MM.1S (cell line): ENCODE results near the gene SLC35F3.

Experiments used
- DNase-seq: peaks from one replicate; pipeline ENCODE4 v3.0.0-alpha.2; 2015
- H2AFZ ChIP-seq: fragments of 300-600 bp; sonication (generic); 2 replicates; pipeline ENCODE4 v1.6.0; 2016; ENCODE audit warnings: antibody characterized with exemption, low read length
- H3F3A ChIP-seq: fragments of 300-600 bp; sonication (generic); 2 replicates; pipeline ENCODE4 v1.6.1; 2016; ENCODE audit warnings: mild to moderate bottlenecking, antibody characterized with exemption, low read length, moderate library complexity, mixed read lengths; ENCODE audit not compliant: insufficient read depth
- H3K27ac ChIP-seq: fragments of 300-600 bp; sonication (generic); 2 replicates; pipeline ENCODE4 v1.5.1; 2016; ENCODE audit warnings: mild to moderate bottlenecking, low read length
- H3K27me3 ChIP-seq: fragments of 300-600 bp; sonication (generic); replicated peaks from 2 replicates; pipeline ENCODE4 v1.6.0; 2016; ENCODE audit warnings: low read length; ENCODE audit not compliant: insufficient read depth
- H3K36me3 ChIP-seq: fragments of 300-600 bp; sonication (generic); replicated peaks from 2 replicates; pipeline ENCODE4 v1.6.1; 2016; ENCODE audit warnings: mild to moderate bottlenecking, low read length, mixed read lengths; ENCODE audit not compliant: insufficient read depth
- H3K4me1 ChIP-seq: fragments of 300-600 bp; sonication (generic); 2 replicates; pipeline ENCODE4 v1.6.1; 2016; ENCODE audit warnings: low read length, mixed read lengths
- H3K4me2 ChIP-seq: fragments of 300-600 bp; sonication (generic); 2 replicates; pipeline ENCODE4 v1.6.0; 2016; ENCODE audit warnings: low read depth, low read length
- H3K4me3 ChIP-seq: fragments of 300-600 bp; sonication (generic); 2 replicates; pipeline ENCODE4 v1.5.1; 2016; ENCODE audit warnings: low read length, mixed read lengths
- H3K79me2 ChIP-seq: fragments of 300-600 bp; sonication (generic); 2 replicates; pipeline ENCODE4 v1.6.1; 2016; ENCODE audit warnings: mixed run types, low read length, mixed read lengths
- H3K9ac ChIP-seq: fragments of 300-600 bp; sonication (generic); 2 replicates; pipeline ENCODE4 v1.6.1; 2016; ENCODE audit warnings: low read length, mixed read lengths
- H3K9me2 ChIP-seq: fragments of 300-600 bp; sonication (generic); replicated peaks from 2 replicates; pipeline ENCODE4 v1.6.1; 2016; ENCODE audit warnings: mild to moderate bottlenecking, low read length, mixed read lengths; ENCODE audit not compliant: insufficient read depth
- H3K9me3 ChIP-seq: fragments of 300-600 bp; sonication (generic); replicated peaks from 2 replicates; pipeline ENCODE4 v1.6.1; 2016; ENCODE audit warnings: mild to moderate bottlenecking, low read length, mixed read lengths; ENCODE audit not compliant: insufficient read depth
- H4K20me1 ChIP-seq: fragments of 300-600 bp; sonication (generic); 2 replicates; pipeline ENCODE4 v1.6.1; 2016; ENCODE audit warnings: mild to moderate bottlenecking, low read length, moderate library complexity, mixed read lengths; ENCODE audit not compliant: insufficient read depth
- EZH2 ChIP-seq: fragments of 300-600 bp; sonication (generic); optimal IDR thresholded peaks from 2 replicates; pipeline ENCODE3; 2017; ENCODE audit warnings: low read depth, mild to moderate bottlenecking, antibody characterized with exemption, low read length, mixed read lengths
- EZH2phosphoT487 ChIP-seq: fragments of 300-600 bp; sonication (generic); IDR thresholded peaks from 2 replicates; pipeline ENCODE4 v1.6.1; 2018; ENCODE audit warnings: antibody characterized with exemption, low read length
- TF ChIP-seq, protein P1 (sequence below): fragments of 300-600 bp; sonication (generic); IDR thresholded peaks from 2 replicates; pipeline ENCODE4 v1.5.1; 2016; ENCODE audit warnings: antibody characterized with exemption, low read length, mixed read lengths

The SLC35F3 gene

DNA sequence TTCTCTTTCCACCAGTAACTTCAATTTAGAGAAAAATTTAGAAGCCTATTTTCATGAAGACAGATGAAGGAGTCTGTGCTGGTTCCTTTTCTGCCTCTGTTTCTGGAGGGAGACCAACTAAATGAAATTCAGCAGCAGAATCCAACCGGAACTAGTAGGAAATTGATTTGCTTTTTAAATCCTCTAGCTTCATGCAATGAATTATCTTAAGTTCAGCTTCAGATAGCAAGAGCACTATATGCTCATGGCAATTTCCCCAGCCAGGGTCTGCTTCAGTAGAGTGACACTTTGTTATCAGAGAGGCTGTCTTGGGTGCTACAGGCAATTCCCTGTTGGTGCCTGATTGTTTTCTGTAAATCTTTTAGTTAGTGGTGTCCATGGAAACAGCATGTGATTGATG is 189.7 kb downstream of the SLC35F3 start:
- H3K4me2 ChIP-seq: no peak overlapping the region
- no peaks in the 10 kb centered on the region for H3K9me3 ChIP-seq
- H3K9me2 ChIP-seq: no peaks in the 10 kb centered on the region
- H3K27ac ChIP-seq: no peak overlapping the region
- TF ChIP-seq EZH2phosphoT487 (no peak), EZH2 (no peak)
- TF ChIP-seq, protein P1, sequence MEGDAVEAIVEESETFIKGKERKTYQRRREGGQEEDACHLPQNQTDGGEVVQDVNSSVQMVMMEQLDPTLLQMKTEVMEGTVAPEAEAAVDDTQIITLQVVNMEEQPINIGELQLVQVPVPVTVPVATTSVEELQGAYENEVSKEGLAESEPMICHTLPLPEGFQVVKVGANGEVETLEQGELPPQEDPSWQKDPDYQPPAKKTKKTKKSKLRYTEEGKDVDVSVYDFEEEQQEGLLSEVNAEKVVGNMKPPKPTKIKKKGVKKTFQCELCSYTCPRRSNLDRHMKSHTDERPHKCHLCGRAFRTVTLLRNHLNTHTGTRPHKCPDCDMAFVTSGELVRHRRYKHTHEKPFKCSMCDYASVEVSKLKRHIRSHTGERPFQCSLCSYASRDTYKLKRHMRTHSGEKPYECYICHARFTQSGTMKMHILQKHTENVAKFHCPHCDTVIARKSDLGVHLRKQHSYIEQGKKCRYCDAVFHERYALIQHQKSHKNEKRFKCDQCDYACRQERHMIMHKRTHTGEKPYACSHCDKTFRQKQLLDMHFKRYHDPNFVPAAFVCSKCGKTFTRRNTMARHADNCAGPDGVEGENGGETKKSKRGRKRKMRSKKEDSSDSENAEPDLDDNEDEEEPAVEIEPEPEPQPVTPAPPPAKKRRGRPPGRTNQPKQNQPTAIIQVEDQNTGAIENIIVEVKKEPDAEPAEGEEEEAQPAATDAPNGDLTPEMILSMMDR: no peak
- no peaks in the 10 kb centered on the region for H3K4me1 ChIP-seq
- no peaks in the 10 kb centered on the region for H3K36me3 ChIP-seq
- no peak for DNase-seq
- H3K27me3 ChIP-seq: no peaks in the 10 kb centered on the region
- no peak overlapping the region for H3K4me3 ChIP-seq
- H4K20me1 ChIP-seq: no peaks in the 10 kb centered on the region
- no peak overlapping the region for H3K9ac ChIP-seq
- H2AFZ ChIP-seq: no peak overlapping the region
- no peaks in the 10 kb centered on the region for H3K79me2 ChIP-seq
- H3F3A ChIP-seq: no peaks in the 10 kb centered on the region

DNA sequence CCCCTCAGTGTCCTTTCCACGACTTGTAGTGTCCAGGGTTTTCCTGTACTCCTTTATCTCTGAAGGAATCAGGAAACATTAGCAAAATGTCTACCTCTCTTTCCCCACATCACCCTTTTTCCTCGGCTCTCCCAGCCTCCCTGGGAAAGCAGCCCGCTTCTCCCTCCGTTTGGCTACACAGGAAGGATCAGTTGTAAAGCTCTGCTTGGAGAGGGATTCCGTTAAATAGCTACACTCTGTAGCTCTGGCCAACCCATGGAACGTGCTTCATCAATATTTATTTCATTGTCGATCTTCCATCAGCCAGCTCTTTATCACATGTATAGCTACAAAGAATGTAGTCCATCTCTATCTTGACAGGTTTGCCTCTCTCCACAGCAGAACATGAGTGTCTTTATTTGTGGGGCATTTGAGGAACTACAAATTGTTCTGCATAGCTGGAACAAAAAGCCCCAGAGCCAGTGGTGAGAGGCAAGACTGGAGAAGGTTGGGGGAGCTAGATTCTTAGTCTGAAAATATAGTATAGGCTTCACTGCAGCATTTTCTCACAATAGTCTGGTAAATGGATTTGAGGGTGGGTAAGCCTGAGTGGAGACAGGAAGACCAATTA is 191.8 kb downstream of the SLC35F3 start:
- Histone ChIP-seq H3K4me2 (no peak overlapping the region), H3K27ac (no peak overlapping the region), H3K36me3 (no peaks in the 10 kb centered on the region), H4K20me1 (no peaks in the 10 kb centered on the region), H3K9me2 (no peaks in the 10 kb centered on the region), H3K9ac (no peak overlapping the region), H3K4me3 (no peak overlapping the region), H3K4me1 (no peaks in the 10 kb centered on the region), H3K79me2 (no peaks in the 10 kb centered on the region), H3K27me3 (no peaks in the 10 kb centered on the region), H3F3A (no peaks in the 10 kb centered on the region), H2AFZ (no peak overlapping the region), H3K9me3 (no peaks in the 10 kb centered on the region)
- TF ChIP-seq EZH2phosphoT487: no peak
- TF ChIP-seq, protein P1: no peak
- no peak for TF ChIP-seq EZH2
- no peak for DNase-seq

DNA sequence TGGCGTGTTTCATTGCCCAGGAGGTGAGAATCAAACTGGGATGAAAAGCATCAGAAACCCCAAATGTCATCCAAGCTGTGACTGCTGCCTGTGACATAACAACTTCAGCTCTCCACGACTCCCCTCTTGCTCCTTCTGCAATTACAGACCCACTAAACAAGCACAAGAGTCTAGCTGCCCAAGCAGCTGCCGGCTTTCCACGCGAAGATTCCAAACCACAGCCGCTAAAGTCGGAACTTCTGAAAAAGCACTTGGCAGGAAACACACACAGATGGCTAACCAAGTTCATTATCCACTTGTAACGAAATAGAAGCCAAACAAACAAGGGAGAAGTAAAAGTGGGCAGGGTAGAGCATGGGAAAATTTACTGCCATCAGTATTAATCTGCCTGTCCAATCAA is 198.1 kb downstream of the SLC35F3 start:
- TF ChIP-seq EZH2 (no peak), EZH2phosphoT487 (no peak)
- TF ChIP-seq, protein P1: no peak
- no peak for DNase-seq
- no peaks in the 10 kb centered on the region for H4K20me1 ChIP-seq

More for the DNA sequence above, 198.1 kb downstream of the SLC35F3 start:
- Histone ChIP-seq H3K79me2 (no peaks in the 10 kb centered on the region), H3K4me2 (no peak overlapping the region), H3K27me3 (no peaks in the 10 kb centered on the region), H3F3A (no peaks in the 10 kb centered on the region), H3K27ac (no peak overlapping the region), H3K36me3 (no peaks in the 10 kb centered on the region), H3K9me3 (no peaks in the 10 kb centered on the region), H3K9ac (no peak overlapping the region), H3K4me3 (no peak overlapping the region), H2AFZ (no peak overlapping the region), H3K9me2 (no peaks in the 10 kb centered on the region), H3K4me1 (no peaks in the 10 kb centered on the region)
